ENCODE measurements around the gene SLC2A8.

SLC2A8 gene

DNA sequence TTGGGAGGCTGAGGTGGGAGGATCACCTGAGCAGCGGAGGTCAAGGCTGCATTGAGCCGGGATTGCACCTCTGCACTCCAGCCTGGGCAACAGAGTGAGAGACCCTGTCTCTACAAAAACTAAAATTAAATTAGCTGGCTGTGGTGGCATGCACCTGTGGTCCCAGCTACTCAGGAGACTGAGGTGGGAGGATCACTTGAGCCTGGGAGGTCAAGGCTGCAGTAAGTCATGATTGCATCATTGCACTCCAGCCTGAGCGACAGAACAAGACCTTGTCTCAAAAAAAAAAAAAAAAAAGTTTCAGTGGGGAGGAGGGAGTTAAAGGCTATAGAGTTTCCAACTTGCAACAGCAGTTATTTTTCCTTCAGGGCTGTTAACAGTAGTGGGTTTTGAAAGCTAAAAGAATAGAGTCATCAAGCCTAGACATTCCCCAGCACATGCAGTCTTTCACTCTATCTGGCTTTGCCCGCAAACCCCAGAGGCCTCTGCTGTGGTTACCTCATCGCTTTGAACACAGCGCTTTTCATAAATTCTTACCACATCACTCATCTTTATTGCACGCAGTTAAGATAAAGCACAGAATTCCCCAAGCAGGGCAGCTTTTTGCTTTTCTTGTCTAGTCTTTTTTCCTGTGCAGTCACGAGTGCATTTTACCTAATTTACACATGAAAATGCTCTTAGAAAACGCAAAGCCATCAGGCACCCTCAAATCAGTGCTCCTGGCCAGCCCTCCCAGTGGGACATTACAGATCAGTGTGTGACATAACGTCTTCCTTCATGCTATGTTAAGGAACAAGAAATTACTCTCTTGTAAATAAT, 8.7 kb upstream of the SLC2A8 start:
- H3K27me3 ChIP-seq (ENCODE audit: insufficient read depth, low read length) = no peaks in the 10 kb centered on the region

DNA sequence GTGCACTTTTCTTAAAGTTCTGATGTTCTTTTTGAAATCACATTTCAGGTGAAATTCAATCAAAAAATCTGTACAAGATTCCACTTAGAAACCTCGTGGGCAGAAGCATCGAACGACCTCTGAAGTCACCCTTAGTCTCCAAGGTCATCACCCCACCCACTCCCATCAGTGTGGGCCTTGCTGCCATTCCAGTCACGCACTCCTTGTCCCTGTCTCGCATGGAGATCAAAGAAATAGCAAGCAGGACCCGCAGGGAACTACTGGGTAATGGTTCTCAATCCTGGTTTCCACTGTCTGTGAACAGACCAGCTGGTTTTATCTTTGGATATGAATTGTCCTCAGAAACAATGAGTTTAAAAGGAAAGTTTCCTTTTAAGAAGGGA, 8.1 kb upstream of the SLC2A8 start:
- H3K27ac ChIP-seq (ENCODE audit: low read depth, low read length, poor library complexity, severe bottlenecking) = no peak overlapping the region
- no peak overlapping the region for H3K4me3 ChIP-seq (ENCODE audit: low read depth, low read length, poor library complexity, severe bottlenecking)
- H3K9ac ChIP-seq (ENCODE audit: low read length) = no peak overlapping the region
- no peaks in the 10 kb centered on the region for H3F3A ChIP-seq (ENCODE audit: insufficient read depth, low read length)
- no peaks in the 10 kb centered on the region for H3K27me3 ChIP-seq (ENCODE audit: insufficient read depth, low read length)
- H4K20me1 ChIP-seq (ENCODE audit: insufficient read depth, low read length) = no peaks in the 10 kb centered on the region
- no peaks in the 10 kb centered on the region for H3K9me3 ChIP-seq (ENCODE audit: low read length)
- H3K36me3 ChIP-seq (ENCODE audit: insufficient read depth, low read length) = no peaks in the 10 kb centered on the region
- peaks cover 4% of the 10 kb centered on the region for H3K4me1 ChIP-seq (ENCODE audit: insufficient read depth, low read length, severe bottlenecking)
- TF ChIP-seq EZH2 (IDR thresholded peaks at IDR 0.05; ENCODE audit: borderline replicate concordance, low read length) = no peak
- TF ChIP-seq, protein P1, sequence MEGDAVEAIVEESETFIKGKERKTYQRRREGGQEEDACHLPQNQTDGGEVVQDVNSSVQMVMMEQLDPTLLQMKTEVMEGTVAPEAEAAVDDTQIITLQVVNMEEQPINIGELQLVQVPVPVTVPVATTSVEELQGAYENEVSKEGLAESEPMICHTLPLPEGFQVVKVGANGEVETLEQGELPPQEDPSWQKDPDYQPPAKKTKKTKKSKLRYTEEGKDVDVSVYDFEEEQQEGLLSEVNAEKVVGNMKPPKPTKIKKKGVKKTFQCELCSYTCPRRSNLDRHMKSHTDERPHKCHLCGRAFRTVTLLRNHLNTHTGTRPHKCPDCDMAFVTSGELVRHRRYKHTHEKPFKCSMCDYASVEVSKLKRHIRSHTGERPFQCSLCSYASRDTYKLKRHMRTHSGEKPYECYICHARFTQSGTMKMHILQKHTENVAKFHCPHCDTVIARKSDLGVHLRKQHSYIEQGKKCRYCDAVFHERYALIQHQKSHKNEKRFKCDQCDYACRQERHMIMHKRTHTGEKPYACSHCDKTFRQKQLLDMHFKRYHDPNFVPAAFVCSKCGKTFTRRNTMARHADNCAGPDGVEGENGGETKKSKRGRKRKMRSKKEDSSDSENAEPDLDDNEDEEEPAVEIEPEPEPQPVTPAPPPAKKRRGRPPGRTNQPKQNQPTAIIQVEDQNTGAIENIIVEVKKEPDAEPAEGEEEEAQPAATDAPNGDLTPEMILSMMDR (IDR thresholded peaks at IDR 0.05; ENCODE audit: low read length) = no peak
- no peak overlapping the region for H3K4me2 ChIP-seq (ENCODE audit: low read length)
- H3K79me2 ChIP-seq (ENCODE audit: insufficient read depth, low read length) = no peaks in the 10 kb centered on the region
- no peaks in the 10 kb centered on the region for H3K9me2 ChIP-seq (ENCODE audit: low read depth, low read length)
- no peak overlapping the region for H2AFZ ChIP-seq (ENCODE audit: low read length)

More for the DNA sequence above, 8.7 kb upstream of the SLC2A8 start:
- no peaks in the 10 kb centered on the region for H3K9me2 ChIP-seq (ENCODE audit: low read depth, low read length)
- no peaks in the 10 kb centered on the region for H3K36me3 ChIP-seq (ENCODE audit: insufficient read depth, low read length)
- no peaks in the 10 kb centered on the region for H3F3A ChIP-seq (ENCODE audit: insufficient read depth, low read length)
- H3K4me1 ChIP-seq (ENCODE audit: insufficient read depth, low read length, severe bottlenecking) = peaks cover 4% of the 10 kb centered on the region
- no peak overlapping the region for H3K4me3 ChIP-seq (ENCODE audit: low read depth, low read length, poor library complexity, severe bottlenecking)
- TF ChIP-seq EZH2 (IDR thresholded peaks at IDR 0.05; ENCODE audit: borderline replicate concordance, low read length) = no peak
- TF ChIP-seq, protein P1 (IDR thresholded peaks at IDR 0.05; ENCODE audit: low read length) = no peak
- H3K79me2 ChIP-seq (ENCODE audit: insufficient read depth, low read length) = no peaks in the 10 kb centered on the region
- no peak overlapping the region for H2AFZ ChIP-seq (ENCODE audit: low read length)
- no peaks in the 10 kb centered on the region for H3K9me3 ChIP-seq (ENCODE audit: low read length)
- H3K9ac ChIP-seq (ENCODE audit: low read length) = no peak overlapping the region
- H3K4me2 ChIP-seq (ENCODE audit: low read length) = no peak overlapping the region
- H3K27ac ChIP-seq (ENCODE audit: low read depth, low read length, poor library complexity, severe bottlenecking) = no peak overlapping the region
- no peaks in the 10 kb centered on the region for H4K20me1 ChIP-seq (ENCODE audit: insufficient read depth, low read length)

DNA sequence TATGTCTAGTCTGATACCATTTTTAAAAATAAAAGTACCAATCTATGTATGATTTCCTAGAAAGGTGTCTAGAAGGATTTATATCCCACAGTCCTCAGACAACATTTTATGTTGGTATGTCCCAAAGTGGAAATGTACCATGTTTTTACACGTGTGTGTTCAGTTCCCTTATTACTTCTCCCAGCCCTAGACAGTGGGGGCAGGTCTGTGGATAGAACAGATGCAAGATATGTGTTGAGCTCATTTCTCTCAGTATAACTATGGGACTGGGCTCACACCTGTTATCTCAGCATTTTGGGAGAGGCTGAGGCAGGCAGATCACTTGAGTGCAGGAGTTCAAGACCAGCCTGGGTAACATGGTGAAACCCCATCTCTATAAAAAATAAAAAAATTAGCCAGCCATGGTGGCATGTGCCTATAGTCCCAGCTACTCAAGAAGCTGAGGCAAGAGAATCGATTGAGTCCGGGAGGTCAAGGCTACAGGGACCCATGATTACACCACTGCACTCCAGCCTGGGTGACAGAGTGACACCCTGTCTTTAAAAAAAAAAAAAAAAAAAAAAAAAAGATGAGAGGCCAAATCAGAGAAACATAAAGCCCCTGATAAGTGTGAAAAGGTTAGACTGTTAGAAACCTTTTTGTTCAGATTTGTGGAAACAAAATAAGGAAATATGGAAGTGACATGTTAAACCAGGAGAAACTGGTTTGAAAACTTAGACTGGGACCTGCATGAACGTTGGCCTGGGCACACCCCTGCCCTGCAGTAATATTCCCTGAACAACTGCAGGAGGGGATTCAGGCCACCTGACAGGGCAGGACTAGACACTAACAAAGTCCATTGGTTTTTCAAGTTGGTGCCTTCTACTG, 7.4 kb upstream of the SLC2A8 start:
- Histone ChIP-seq H2AFZ (ENCODE audit: low read length) (no peak overlapping the region), H3K4me2 (ENCODE audit: low read length) (no peak overlapping the region), H4K20me1 (ENCODE audit: insufficient read depth, low read length) (no peaks in the 10 kb centered on the region), H3K79me2 (ENCODE audit: insufficient read depth, low read length) (no peaks in the 10 kb centered on the region), H3K9me2 (ENCODE audit: low read depth, low read length) (no peaks in the 10 kb centered on the region), H3K4me3 (ENCODE audit: low read depth, low read length, poor library complexity, severe bottlenecking) (no peak overlapping the region), H3K27ac (ENCODE audit: low read depth, low read length, poor library complexity, severe bottlenecking) (no peak overlapping the region), H3K4me1 (ENCODE audit: insufficient read depth, low read length, severe bottlenecking) (peaks cover 4% of the 10 kb centered on the region), H3K27me3 (ENCODE audit: insufficient read depth, low read length) (no peaks in the 10 kb centered on the region), H3K9ac (ENCODE audit: low read length) (no peak overlapping the region), H3K9me3 (ENCODE audit: low read length) (no peaks in the 10 kb centered on the region), H3K36me3 (ENCODE audit: insufficient read depth, low read length) (no peaks in the 10 kb centered on the region), H3F3A (ENCODE audit: insufficient read depth, low read length) (no peaks in the 10 kb centered on the region)
- no peak for TF ChIP-seq EZH2 (IDR thresholded peaks at IDR 0.05; ENCODE audit: borderline replicate concordance, low read length)
- TF ChIP-seq, protein P1 (IDR thresholded peaks at IDR 0.05; ENCODE audit: low read length) = no peak
